Astrocyte of the spinal cord (primary cell): ENCODE results near the gene CHCHD10.

Experiments
- DNase-seq: peaks from one replicate; pipeline ENCODE4 v3.0.0; 2011; ENCODE audit warnings: low read depth, low spot score
- H3K4me3 ChIP-seq: 2 replicates; pipeline ENCODE4 v1.5.1; 2011; ENCODE audit warnings: low read depth, mild to moderate bottlenecking, low read length, moderate library complexity
- in situ Hi-C: cut with HindIII; loops from 2 replicates; pipeline ENCODE4 v1.10.0; 2017; ENCODE audit warnings: low sequenced_read_pairs
- TF ChIP-seq, protein P1 (sequence below): IDR thresholded peaks from 2 replicates; pipeline ENCODE4 v1.5.1; 2012; ENCODE audit warnings: low read depth, mild to moderate bottlenecking, low read length, inconsistent platforms

Gene CHCHD10

DNA sequence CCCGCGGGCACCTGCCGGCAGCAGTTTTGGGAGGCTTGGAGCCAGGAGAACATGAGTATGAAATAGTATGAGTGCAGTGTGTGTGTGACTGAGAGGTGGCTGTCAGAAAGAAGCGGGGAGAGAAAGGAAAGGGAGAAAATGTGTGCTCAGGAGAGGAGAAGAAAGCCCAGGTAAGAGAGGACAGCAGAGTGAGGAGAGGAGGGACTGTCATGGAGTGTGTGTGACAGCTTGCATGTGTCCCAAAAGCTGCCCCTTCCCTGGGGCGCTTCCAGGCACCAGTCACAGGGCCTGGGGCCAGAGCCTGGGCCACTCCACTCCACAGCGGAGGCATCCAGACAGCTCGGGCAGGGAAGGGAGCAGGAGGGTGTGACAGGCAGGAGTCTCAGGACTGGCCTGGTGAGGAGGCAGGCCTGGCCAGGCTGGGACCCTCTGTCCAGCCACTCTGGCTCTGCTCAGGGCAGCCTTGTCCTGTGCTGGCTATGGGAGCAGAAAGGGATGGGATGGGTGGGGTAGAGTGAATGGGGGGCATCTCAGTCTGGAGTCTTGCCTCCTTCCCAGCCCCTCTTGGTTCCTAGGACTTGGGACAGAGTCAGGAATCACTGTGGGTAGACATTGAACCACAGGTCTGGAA lies 5.8 kb upstream of the CHCHD10 start:
- in situ Hi-C loops, result no loop called here
- TF ChIP-seq, protein P1, sequence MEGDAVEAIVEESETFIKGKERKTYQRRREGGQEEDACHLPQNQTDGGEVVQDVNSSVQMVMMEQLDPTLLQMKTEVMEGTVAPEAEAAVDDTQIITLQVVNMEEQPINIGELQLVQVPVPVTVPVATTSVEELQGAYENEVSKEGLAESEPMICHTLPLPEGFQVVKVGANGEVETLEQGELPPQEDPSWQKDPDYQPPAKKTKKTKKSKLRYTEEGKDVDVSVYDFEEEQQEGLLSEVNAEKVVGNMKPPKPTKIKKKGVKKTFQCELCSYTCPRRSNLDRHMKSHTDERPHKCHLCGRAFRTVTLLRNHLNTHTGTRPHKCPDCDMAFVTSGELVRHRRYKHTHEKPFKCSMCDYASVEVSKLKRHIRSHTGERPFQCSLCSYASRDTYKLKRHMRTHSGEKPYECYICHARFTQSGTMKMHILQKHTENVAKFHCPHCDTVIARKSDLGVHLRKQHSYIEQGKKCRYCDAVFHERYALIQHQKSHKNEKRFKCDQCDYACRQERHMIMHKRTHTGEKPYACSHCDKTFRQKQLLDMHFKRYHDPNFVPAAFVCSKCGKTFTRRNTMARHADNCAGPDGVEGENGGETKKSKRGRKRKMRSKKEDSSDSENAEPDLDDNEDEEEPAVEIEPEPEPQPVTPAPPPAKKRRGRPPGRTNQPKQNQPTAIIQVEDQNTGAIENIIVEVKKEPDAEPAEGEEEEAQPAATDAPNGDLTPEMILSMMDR, result no peak
- H3K4me3 ChIP-seq, result peak overlapping the region; percentile 36
- DNase-seq, result no peak

DNA sequence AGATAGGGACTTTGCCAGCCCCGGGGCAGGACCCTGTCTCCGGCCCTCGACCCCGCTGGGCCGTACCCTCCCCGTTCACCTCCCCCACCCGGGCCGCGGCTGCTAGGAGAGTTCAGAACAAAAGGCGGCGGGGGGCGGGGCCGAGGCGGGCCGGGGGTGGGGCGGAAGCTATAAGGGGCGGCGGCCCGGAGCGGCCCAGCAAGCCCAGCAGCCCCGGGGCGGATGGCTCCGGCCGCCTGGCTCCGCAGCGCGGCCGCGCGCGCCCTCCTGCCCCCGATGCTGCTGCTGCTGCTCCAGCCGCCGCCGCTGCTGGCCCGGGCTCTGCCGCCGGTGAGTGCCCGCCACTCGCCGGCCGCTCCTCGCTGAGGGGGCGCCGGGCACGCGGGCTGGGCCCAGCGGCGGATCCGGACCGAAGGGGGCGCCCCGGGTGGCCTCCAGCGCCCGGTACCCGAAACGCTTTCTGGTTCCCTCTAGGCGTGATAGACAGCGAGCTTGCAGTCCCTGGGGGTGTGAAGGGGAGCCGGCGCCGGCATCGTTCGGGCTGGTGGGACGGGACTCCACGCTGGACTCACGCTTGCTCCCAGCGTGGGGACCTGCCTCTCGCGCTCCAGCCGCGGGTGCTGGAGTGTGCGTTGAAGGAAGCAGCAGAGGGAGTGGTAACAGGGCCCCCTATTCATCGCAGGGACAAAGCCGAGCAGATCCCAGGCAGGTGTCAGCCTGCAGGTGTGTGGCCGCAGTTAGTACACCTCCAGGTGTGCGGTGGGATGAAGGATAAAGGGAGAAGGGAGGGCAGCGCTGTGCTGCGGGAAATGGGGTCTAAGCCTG lies 5.1 kb upstream of the CHCHD10 start, which contains the start of gene MMP11:
Gene MMP11 (plus strand): TSS at position 201 of the 825 bp plus-strand sequence. CDS start 22 bp downstream, at position 223.
- in situ Hi-C loops, result no loop called here
- H3K4me3 ChIP-seq, result peak within 1 kb of the TSS; percentile 36
- TF ChIP-seq, protein P1, result no peak
- no peak for DNase-seq

DNA sequence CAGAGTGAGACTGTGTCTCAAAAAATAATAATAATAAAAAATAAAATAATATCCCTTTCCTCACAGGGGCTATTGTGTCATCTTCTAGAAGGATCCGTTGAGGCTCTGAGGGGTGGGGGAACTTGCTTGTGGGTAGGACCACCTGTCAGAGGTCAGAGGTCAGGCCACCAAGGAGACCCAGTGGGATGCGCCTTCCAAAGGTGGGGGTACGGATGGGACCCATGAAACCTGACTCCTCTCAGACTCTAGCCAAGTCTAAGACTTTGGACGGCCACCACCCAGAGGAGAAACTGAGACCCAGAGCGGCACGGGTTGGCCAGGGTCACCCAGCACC lies 4.5 kb upstream of the CHCHD10 start:
- TF ChIP-seq, protein P1, result no peak
- in situ Hi-C loops, result no loop called here
- DNase-seq, result no peak
- H3K4me3 ChIP-seq, result peak overlapping the region; percentile 33

DNA sequence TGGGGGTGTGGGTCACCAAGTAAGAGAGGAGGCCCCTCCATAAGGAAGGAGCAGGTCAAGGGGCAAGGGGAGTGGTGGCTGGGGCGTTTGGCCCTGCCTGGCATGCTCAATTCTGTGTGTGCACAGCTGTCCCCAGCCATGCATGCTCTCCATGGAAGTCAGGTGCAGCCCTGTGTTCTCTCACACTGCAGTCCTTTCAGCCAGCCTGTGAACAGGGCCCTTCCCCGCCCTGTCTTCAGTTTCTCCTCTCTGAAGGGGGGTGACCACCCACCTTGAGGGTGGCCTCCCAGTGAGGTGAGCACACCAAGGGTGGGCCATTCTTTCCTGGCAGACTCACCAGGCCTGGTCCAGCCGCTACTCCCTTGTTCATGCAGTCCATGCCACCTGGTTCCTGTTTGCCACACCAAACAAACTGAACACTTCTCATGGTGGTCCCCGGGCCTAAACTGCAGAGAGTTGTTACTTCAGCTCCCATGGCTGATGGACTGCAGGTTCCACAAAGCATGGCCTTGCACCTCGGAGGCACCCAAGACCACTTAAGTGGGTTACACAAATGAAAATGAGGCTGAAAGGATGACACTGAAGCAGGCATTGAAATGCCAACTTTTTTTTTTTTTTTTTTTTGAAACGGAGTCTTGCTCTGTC lies 1.7 kb upstream of the CHCHD10 start:
- TF ChIP-seq, protein P1, result no peak
- no peak overlapping the region for H3K4me3 ChIP-seq
- no peak for DNase-seq
- in situ Hi-C loops, result no loop called here

DNA sequence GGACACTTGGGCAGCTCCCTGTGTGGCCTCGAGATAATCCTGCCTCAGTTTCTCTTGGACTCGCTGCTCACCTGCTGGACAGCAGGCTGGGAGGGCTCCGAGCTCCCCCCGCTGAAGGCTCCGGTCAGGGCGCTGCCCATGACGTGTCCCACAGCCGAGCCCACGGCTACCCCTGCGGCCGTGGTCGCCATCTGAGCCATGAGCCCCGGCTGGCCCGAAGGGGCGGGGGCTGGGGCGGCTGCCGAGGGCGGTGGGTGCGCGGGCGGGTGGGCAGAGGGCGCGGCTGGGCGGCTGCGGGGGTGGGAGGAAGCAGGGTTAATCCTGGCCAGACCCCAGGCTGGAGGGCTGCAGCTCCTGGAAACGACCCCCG lies 484 bp downstream of the CHCHD10 start:
- in situ Hi-C loops, result no loop called here

More for the DNA sequence above, 484 bp downstream of the CHCHD10 start:
- peak overlapping the region; percentile 56 for H3K4me3 ChIP-seq
- no peak for DNase-seq
- TF ChIP-seq, protein P1, result no peak
